ENCODE data around the gene COLQ.

DNA sequence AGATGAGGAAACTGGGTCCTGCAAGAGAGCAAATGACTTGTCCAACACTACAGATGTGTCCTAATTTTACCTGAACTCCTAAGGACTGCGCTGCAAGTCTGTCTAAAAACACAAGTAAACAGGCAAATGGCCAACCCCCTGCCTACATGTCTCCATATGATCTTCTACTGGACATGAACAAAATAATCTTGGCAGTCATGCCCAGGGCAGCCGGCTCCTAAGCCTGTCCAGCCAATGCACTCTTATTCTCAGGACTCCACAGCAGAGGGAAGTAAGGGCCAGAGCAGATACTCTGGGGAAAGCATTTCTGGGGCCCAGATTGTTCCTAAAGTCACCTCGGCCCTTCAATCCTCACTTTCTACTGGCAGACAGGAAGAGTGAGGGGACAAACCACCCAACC lies 10.3 kb downstream of the COLQ start:
- TF ChIP-seq, protein P1, sequence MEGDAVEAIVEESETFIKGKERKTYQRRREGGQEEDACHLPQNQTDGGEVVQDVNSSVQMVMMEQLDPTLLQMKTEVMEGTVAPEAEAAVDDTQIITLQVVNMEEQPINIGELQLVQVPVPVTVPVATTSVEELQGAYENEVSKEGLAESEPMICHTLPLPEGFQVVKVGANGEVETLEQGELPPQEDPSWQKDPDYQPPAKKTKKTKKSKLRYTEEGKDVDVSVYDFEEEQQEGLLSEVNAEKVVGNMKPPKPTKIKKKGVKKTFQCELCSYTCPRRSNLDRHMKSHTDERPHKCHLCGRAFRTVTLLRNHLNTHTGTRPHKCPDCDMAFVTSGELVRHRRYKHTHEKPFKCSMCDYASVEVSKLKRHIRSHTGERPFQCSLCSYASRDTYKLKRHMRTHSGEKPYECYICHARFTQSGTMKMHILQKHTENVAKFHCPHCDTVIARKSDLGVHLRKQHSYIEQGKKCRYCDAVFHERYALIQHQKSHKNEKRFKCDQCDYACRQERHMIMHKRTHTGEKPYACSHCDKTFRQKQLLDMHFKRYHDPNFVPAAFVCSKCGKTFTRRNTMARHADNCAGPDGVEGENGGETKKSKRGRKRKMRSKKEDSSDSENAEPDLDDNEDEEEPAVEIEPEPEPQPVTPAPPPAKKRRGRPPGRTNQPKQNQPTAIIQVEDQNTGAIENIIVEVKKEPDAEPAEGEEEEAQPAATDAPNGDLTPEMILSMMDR (IDR thresholded peaks at IDR 0.05), result no peak
- TF ChIP-seq EZH2 (IDR thresholded peaks at IDR 0.05) (no peak), EZH2phosphoT487 (IDR thresholded peaks at IDR 0.05) (no peak)

All from neural progenitor cell (in vitro differentiated cells).